ENCODE measurements around the gene ZYX.

Gene ZYX

GRCh38 chr7:143363016-143363937, 17.9 kb upstream of the ZYX start:
- no peak for DNase-seq

GRCh38 chr7:143367972-143368371, 13.2 kb upstream of the ZYX start:
- no peak for DNase-seq

- DNase-seq = no peak
Observed at GRCh38 chr7:143368387-143368786, 12.8 kb upstream of the ZYX start.

- DNase-seq = no peak
Observed at GRCh38 chr7:143369678-143370651, 11.2 kb upstream of the ZYX start.

GRCh38 chr7:143372070-143372469, 9.1 kb upstream of the ZYX start:
- no peak for DNase-seq

GRCh38 chr7:143373255-143373794, 7.8 kb upstream of the ZYX start:
- DNase-seq = no peak

GRCh38 chr7:143374561-143374960, 6.6 kb upstream of the ZYX start:
- no peak for DNase-seq

GRCh38 chr7:143375298-143376034, 5.7 kb upstream of the ZYX start:
- DNase-seq = no peak

- DNase-seq = no peak
Observed at GRCh38 chr7:143376396-143376795, 4.7 kb upstream of the ZYX start.

- DNase-seq = no peak
Observed at GRCh38 chr7:143379611-143380259, 1.4 kb upstream of the ZYX start.

GRCh38 chr7:143380260-143380645, 892 bp upstream of the ZYX start:
- DNase-seq = peak; percentile 75

GRCh38 chr7:143381427-143382125, 431 bp downstream of the ZYX start:
- no peak for DNase-seq

GRCh38 chr7:143382126-143382790, 1.1 kb downstream of the ZYX start:
- DNase-seq = no peak

- DNase-seq = no peak
Observed at GRCh38 chr7:143382791-143383641, 1.9 kb downstream of the ZYX start.

GRCh38 chr7:143383642-143383957, 2.5 kb downstream of the ZYX start:
- no peak for DNase-seq

GRCh38 chr7:143384148-143384547, 3.0 kb downstream of the ZYX start:
- DNase-seq = no peak

- no peak for DNase-seq
Observed at GRCh38 chr7:143384661-143385631, 3.8 kb downstream of the ZYX start.

GRCh38 chr7:143385891-143386781, 5.0 kb downstream of the ZYX start:
- DNase-seq = no peak
